Astrocyte (in vitro differentiated cells and primary cell): ENCODE measurements around the gene LAMB2.

Experiments used
- EZH2 ChIP-seq: IDR thresholded peaks from 2 replicates; pipeline ENCODE4 v1.6.1; 2012; ENCODE audit warnings: mild to moderate bottlenecking, low read length, inconsistent platforms; ENCODE audit not compliant: insufficient read depth
- TF ChIP-seq, protein P1 (sequence below): IDR thresholded peaks from 2 replicates; pipeline ENCODE4 v1.5.1; 2011; ENCODE audit warnings: low read depth, mild to moderate bottlenecking, inconsistent platforms, low read length, moderate library complexity; ENCODE audit not compliant: insufficient read depth

DNA sequence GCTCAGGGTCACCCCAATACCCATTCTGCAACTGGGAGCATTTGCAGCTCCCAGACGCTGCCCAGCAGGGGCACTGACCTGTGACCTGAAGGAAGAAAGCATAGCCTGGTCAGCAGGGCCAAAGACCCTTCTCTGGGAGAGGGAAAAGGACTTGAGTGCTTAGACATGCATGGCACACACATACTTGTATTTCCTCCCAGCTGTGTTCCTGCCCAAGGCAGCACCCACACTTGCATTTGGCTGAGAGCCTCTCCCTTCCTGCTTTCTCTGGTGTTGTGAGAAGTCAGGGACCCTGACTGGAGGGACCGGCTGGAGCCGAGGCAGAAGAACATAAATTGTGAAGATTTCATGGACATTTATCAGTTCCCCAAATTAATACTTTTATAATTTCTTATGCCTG, 7.2 kb upstream of the LAMB2 start:
- TF ChIP-seq, protein P1, sequence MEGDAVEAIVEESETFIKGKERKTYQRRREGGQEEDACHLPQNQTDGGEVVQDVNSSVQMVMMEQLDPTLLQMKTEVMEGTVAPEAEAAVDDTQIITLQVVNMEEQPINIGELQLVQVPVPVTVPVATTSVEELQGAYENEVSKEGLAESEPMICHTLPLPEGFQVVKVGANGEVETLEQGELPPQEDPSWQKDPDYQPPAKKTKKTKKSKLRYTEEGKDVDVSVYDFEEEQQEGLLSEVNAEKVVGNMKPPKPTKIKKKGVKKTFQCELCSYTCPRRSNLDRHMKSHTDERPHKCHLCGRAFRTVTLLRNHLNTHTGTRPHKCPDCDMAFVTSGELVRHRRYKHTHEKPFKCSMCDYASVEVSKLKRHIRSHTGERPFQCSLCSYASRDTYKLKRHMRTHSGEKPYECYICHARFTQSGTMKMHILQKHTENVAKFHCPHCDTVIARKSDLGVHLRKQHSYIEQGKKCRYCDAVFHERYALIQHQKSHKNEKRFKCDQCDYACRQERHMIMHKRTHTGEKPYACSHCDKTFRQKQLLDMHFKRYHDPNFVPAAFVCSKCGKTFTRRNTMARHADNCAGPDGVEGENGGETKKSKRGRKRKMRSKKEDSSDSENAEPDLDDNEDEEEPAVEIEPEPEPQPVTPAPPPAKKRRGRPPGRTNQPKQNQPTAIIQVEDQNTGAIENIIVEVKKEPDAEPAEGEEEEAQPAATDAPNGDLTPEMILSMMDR = no peak
- TF ChIP-seq EZH2 = no peak
